Cardiac septum (tissue), 1 donor: ENCODE results near the gene CHST1. TPM values are rescaled to one million over a fixed set of nuclear protein-coding genes. Genes with fewer than 3 reads are reported as not detected.

Source experiments
- DNase-seq: peaks from one replicate; pipeline ENCODE4 v3.0.0-alpha.2; 2020; ENCODE audit warnings: low spot score
- intact Hi-C: fragments of 100-400 bp; cut with DNase I; formaldehyde crosslinking; loops from one replicate; pipeline ENCODE4 v1.14.0; 2022
- long read RNA-seq: library from polyadenylated mRNA; unstranded; transcript quantifications from one replicate; pipeline ENCODE4 v2.0.0, GENCODE V29; 2021
- total RNA-seq: library from RNA; stranded (reverse); fragmentation: NEBNext Ultra II Directional; extraction: Animal tissue kit (Norgen Biotek cat#: 25700); gene quantifications from one replicate; pipeline ENCODE4 v1.2.1, GENCODE V29; 2021
- donor health status: DM: no; HTN: no; CAD: no.

CHST1 gene, protein sequence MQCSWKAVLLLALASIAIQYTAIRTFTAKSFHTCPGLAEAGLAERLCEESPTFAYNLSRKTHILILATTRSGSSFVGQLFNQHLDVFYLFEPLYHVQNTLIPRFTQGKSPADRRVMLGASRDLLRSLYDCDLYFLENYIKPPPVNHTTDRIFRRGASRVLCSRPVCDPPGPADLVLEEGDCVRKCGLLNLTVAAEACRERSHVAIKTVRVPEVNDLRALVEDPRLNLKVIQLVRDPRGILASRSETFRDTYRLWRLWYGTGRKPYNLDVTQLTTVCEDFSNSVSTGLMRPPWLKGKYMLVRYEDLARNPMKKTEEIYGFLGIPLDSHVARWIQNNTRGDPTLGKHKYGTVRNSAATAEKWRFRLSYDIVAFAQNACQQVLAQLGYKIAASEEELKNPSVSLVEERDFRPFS
- 2.6 TPM for total RNA-seq
- long read RNA-seq, partial matches to known transcripts, result 4 of 6 reads
- long read RNA-seq, other reads (novel, unspliced or antisense), result 0 of 6 reads

DNA sequence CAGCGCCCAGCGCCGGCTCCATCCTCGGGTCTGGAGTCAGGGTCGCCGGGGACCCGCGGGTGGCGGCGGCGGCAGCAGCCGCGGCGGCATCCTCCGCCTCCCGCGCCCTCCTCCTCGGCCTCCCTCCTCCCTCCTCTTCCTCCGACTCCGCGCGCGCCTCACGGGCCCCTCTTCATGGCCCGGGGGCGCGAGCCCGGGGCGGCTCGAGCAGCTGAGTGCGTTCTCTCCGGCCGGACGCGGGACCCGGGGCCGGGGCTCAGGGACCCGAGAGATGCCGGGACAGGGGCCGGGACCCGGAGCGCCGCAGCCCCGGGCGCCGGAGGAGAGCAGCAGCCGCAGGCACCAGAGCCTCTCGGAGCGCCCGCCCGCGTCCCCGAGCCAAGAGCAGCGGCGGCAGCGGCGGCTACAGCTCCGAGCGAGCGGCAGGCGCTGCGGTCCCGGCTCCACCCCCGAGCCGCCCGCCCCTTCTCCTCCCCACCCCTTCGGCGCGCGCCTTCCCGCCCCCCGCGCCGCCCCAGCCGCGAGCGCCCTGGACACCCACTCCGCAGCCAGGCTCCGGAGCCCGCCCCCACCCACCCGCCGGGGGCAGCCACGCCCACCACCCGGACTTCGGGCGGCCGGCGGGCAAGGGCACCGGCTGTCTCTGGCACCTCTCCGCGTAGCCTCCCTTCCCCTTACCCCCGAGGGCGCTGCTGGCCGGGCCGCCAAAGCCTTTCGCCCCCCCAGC is at the start of gene CHST1:
Gene CHST1, minus strand, starts transcription at position 417 of the 727 bp plus-strand sequence. CDS start 14,699 bp downstream, outside the sequence.
- DNase-seq, result peak; percentile 76

DNA sequence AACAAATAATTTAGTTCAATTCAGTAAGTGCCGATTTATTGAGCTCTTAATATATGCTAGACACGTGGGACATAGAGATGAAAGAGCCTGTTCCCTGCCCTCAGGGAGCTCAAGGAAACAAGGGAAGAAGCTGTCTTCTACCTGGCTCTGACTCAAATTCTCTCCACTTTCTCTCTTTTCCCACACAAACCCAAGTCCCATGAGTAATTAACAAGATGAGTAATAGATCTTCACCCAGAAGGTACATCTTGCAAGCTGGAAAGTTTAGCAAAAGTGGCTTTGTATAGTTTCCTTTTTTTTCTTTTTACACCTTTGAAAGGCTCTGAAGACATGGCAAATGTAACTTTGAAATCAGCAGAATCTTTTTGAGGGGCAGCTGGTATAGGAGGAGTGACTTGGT is 48.2 kb upstream of the CHST1 start:
- DNase-seq, result no peak
- intact Hi-C loops, result no loop called here

More for the DNA sequence above, at the start of gene CHST1:
- intact Hi-C loops, result loop anchor here (10.0 kb wide), 1 partner anchor 89 kb away; no protein-coding TSS in a partner anchor

DNA sequence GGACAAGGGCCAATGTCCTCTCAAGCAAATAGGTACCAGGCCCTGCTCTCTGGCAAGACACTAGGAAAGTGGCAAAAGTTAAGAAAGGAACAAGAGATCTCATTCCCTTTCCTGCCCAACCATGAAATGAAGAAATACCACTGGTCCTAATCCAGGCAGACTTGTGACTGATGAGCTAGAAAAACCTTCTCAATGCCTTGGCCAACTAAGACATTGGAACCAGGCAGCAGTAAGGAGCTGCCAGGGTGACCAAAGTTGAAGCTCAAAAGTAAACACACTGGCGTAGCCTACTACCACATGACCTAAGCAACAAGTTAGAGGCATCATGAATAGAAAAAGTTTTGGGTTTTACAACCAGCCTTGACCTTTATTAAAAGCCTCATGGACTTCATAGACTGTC is 45.1 kb upstream of the CHST1 start:
- no peak for DNase-seq
- intact Hi-C loops, result no loop called here

DNA sequence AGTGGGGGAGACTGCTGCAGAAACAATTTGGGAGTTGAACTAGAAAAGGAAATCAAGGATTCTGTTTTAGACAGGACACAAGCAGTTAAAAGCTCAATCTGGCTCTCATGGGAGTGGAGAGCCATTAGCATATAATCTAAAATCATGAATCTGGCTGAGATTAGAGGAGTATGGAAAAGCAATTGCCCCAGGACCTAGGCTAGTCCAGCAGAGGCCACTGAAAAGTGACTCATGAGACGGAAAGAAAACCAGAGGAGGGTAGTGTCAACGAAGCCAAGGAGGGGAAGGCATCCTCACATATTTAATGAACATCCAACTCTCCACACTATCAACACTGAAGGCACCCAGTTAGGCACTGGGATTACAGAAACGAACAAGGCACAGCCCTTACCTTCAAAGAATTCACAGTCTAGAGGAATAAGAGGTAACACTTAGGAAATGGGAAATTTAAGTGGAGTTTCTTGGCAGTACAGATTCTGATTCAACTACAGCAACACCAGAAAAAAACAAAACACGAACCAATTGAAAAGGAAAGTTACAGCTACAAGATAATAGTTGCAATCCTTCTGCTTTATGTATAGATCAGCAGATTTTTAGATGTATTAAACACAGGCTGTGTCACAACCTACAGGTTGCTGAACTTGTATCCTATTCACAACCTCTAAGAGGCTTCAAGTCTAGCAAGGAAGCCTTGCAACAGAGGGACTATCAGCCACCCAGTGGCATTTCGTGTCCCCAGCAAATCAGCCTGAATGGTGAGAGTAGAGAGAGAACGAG is 43.7 kb upstream of the CHST1 start:
- no peak for DNase-seq
- intact Hi-C loops, result no loop called here

DNA sequence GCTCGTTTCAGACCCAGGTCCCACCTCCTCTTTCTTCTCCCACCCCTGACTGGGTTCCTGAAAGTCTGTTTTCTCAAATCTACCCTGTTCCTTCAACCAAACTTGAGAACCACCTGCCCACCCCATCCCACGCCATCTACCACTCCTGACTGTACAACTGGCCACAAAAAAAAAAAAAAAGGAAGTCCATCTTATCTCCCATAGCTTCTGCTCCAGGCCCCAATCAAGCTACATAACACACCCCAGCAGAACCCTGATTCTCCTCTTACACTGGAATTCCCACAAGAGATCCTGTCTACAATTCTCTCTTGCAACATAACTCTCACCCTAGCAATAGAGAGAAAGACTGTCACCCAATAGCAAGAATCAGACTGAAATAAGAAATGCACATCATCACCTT is 39.2 kb upstream of the CHST1 start:
- intact Hi-C loops, result no loop called here
- no peak for DNase-seq

DNA sequence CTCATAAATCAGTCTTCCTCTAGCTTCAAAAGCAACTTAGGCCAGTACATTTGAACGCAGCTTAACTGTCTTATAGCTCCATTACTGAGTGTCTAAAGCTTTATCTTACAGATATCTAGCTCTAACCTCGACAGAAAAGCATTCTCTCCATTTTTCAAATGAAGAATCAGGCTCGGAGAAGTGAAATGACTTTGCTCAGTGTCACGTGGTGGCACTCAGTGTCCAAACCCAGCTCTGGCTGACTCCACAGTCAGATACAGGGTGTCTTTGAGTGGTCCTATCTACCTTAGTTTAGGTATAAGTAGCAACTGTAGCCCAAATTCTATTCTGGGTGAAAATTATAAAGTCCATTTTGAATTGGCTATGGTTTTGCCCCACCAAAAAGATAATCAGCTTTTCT is 38.7 kb upstream of the CHST1 start:
- DNase-seq, result no peak
- intact Hi-C loops, result no loop called here

DNA sequence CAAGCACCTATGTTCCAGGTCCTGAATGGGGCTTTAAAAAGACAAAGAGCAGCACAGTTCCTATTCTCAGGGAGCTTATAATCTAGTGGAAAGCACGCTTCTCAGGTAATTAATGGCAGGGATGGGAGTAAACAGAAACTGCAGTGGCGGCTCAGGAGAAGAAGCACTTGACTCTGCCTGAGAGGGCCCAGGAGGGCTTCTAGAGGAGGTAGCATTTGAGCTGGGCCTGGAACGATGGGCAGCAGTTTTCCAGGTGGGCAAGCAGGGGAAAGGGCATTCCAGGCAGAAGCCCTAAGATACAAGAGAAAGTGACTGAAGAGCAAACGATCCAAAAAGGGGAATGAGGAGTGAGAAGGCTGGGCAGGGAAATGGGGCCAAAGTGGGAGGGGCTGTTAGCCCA is 37.1 kb upstream of the CHST1 start:
- intact Hi-C loops, result no loop called here
- DNase-seq, result no peak

DNA sequence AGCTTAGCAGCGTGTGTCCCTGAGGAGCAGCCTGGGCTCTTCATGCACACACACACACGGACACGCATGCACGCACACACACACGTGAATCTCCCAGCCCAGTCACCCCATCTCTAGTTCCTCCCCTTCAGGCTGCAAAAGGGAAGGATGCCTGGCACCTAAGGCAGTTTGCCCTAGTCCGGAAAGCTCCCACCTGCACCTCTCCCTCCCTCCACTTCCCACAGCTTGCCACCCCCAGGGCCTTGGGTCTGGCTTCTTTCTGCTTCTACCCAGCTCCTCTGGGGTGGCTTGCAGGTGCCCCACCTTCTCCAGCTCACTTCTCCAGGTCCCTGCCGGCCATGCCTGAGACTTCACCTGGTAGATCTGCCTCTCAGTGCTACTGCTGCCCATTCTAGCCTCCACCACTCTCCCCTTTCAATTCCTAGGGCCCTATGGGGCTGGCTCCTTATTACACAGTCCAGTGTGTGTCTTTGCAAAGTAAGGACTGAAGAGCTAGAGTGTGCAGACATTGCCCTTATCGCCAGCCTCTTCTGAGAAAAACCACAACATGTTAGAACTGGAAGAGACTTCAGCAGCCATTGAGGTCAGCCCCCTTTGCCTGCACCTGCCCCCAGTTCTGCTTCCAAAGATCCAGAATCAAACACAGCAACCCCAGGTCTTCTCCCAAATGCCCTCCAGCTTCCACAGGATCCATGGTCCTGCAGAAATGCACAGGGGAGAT is 33.5 kb upstream of the CHST1 start:
- intact Hi-C loops, result no loop called here
- DNase-seq, result no peak

DNA sequence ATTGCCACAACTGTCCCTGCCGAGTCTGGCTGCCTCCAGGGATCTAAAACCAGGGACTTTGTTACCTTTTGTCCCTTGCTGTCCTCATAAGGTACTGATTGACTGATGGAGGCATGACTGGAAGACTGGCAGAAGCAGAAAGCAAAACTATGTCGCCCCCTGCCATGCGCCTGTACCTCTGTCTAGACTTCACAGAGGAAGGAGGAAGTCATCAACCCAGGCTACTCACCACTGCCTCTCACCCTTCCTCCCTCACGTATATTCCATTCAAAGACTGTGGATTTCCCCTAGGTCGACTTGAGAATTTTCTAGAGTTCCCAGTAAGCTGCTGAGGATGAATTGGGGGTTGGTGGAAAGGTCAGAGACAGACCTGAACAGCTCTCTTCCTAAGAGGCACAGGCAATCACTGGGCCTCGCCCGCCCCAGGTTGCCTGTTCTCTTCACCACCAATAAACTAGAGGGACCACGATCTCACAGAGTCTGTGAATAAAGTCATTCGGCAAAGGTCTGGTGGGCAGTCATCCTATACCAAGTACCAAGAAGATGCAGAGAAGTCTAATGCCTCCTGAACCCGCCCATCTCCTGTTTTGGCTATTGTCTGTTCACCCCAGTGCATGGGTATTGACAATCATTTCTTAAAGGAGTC is 27.5 kb upstream of the CHST1 start:
- intact Hi-C loops, result no loop called here
- no peak for DNase-seq

DNA sequence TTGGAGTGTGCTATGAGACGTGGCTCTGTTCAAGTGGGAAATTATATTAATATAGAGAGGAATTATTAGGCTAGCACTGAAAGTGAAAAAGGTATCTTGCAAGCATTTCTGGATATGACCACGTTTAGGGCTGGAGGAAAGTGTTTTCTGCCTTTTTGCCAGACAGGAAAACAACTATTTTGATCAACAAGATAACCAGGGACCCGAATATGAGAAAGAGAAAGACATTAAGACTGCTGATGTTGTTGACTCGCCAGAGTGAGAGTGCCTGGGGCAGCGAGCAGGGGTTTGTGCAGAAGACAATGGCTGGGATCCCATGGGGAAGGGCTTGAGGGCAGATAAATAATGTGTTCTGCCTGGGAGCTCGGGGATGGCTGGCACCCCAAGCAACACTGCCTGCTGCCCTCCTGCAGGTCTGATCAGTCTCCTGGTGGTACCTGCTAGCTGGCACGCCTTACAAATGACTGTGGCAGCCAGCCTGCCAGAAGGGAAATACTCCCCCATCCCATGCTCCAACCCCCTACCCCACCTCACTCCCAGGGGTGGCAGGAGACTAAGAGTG is 23.1 kb upstream of the CHST1 start:
- intact Hi-C loops, result no loop called here
- DNase-seq, result no peak

DNA sequence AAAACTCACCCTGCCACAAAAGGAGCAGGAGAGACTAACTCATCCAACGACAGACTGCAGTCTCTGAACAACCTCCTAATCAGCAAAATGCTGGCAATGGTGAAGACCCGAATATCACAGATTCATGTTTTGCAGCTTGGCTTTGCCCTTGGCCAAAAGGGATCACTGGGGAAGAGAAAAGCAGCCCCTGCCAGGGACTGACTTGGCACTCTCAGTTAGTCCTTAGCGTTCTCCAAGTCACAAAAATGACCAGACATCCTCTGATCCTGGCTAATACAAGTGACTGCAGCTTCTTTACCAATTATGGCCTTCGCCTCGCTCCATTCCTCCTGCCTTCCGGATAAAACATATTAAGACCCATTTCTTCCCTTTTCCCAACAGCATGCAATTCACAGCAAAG is 22.4 kb upstream of the CHST1 start:
- intact Hi-C loops, result no loop called here
- DNase-seq, result no peak

DNA sequence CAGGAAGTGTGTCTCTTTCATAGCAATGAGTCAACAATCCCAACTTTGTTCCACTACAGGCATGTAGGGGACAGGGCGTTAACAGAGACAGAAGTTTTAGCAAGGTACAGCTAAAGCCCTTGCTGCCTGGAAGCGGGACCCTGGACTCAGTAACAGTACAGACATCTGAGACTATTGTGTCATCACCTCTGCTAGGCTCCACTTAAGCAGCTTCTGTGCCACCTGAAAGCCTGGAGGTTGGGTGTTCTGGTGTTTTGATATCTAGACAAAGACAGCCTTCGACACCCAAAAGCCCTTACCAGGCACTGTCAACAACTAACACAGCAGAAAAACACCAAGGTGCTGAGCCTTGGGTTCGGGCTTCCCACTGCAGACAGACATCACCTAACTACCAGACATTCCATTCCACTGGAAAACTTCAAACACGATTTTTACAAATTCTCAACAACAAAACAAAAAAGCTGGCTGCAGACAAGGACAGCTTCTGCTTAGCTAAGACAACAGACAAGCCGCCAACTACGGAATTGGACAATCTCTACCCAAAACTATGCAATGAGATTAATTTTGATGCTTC is 20.6 kb upstream of the CHST1 start:
- intact Hi-C loops, result no loop called here
- DNase-seq, result peak; percentile 19

DNA sequence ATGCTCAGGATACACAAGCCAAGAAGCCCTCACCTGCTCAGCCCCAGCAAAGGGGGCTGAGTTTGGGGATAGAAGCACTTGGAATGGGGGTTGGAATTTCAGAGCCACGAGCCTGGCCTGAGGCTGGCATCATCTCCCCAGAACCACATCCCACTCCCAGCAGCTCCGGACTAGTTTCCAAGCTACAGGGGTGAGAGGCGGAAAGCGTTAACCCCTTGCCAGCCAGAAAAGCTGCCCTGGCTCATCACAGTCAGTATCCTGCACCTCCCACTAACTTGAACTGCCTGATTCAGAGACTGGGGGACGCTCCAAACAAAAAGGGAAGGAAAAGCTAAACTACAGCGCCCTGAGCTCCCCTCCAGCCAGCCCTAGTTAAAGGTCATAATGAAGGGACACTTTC is 19.0 kb upstream of the CHST1 start:
- intact Hi-C loops, result no loop called here
- DNase-seq, result peak; percentile 63

DNA sequence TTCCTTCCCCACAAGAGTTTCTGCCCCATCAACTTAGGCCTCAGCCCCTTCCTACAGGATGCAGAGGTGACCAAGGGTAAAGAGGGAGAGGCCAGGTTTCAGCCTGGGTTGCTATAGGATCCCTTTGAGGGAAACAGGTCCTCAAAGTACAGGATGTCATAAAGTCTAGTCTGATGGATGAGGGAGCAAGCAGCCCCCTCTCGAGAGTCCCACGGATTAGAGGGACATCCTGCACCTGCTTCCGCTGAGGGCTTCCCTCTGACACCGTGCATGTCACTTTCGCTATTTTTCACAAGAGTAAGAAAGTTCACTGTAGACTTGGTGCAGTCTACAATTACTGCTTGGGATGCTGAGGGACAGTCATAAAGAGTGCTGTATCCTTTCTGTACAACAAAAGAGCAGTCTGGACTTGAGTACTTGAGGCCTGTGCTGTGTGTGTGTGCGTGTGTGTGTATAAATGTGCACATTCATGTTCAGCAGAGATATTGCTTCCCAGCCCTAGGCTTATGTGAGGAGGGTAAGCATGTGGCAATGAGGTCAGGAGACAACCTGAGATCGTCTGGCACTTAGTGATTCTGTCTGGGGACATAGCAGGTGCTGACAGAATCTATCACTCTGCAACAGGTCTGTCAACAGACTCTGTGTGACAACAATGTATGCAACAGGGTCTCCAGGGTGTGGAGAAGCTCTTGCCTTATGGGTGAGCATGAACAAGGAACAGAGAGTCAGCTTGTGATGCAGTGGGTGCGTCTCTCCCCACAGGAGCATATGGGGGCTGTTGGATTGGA is 18.0 kb upstream of the CHST1 start:
- intact Hi-C loops, result no loop called here
- DNase-seq, result no peak

DNA sequence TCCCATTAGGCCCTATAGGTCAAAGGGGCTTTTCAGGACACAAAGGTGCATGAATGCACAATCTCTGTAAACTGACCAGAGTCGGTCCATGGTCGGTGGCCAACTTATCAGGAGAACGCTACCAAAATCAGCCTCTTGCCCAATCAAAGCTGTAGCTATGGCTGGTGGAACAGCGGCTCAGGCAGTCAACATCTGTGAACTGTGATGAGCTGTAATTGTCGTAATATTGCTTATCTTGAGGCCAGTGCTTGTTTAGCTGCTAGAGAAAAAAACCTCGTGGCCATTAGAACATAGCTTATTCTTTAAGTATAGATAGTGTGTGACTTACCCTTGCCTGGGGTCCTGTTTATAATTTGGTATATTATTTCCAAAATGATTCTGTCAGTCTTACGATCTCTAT is 14.4 kb upstream of the CHST1 start:
- intact Hi-C loops, result no loop called here

DNA sequence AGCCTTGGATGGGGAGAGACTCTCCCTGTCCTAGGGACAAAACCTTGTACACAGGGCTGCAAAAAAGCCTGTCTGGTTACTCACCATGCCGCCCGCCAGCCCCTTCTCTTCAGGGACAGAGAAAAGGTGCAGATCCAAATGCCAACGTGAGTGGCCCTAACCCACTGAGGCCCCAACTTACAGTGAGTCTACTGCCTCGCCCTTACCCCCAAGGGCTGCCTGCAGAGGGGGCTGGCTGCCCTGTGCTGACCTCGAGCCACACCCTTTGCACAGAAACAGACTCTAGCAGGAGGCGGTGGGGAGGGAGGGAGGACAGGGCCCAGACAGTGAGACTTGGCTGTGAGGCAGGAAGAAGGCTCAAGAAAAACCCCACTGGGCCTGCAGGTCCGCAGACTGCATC is 13.6 kb upstream of the CHST1 start:
- intact Hi-C loops, result no loop called here
- no peak for DNase-seq

More for the DNA sequence above, 14.4 kb upstream of the CHST1 start:
- no peak for DNase-seq

DNA sequence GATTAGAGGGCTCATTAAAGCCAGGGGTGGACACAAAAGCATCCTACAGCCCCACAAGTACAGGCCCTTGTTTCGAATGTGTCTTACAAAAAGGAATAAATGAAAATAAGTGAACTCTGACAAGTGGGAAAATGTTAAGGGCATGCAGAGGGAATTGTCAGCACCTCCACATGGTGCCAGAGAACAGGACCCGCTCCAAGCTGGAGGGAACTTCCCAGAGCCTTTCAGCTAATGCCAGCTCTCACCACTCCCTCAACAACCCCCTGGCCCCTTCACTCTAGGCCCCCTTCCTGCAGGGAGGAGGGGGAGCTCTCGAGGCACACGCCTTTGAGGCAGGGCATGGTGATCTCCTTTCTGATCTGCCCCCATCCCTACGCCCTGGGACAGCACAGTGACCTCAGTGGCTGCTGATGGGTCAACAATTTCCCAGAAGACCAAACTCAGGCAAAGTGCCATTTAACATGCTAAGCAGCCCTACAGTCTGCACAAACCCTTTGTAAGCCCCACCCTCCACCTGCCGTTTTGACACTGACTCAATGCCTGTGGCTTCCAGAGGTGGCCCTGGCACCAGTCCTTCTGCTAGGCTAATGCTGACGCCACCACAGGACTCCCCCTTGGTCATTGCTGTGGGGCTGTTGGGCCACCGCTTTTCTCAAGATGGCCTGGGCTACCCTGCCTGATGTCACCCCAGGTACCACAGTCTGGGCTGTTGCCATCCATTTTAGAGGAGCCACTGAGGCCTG is 12.5 kb upstream of the CHST1 start:
- intact Hi-C loops, result no loop called here
- DNase-seq, result no peak
